WTC11 (cell line): Measurements from ENCODE around the gene SUPT4H1. TPM values are rescaled to one million over a fixed set of nuclear protein-coding genes. Genes with fewer than 3 reads are reported as not detected.

Experiments
- ATAC-seq: fragments of 200-7000 bp; cut with Tn5 transposase; 2 replicates; pipeline ENCODE4 v1.10.0; 2021; ENCODE audit warnings: mild to moderate bottlenecking, moderate library complexity
- CTCF ChIA-PET: fragments of 300-600 bp; sonication (Branson Sonifier 250); formaldehyde crosslinking; loops from one replicate; lab custom pipeline; 2021; ENCODE audit warnings: antibody characterized with exemption; lab: Charles Lee
- POLR2A ChIA-PET: fragments of 350-600 bp; sonication (Branson Sonifier 250); formaldehyde crosslinking; loops from one replicate; lab custom pipeline; 2021; ENCODE audit warnings: antibody characterized with exemption; lab: Charles Lee
- DNase-seq: peaks from one replicate; pipeline ENCODE4 v3.0.0; 2021; ENCODE audit warnings: low spot score
- H3K27ac Mint-ChIP-seq: 2 replicates; pipeline ENCODE4 v1.8.0; 2021; ENCODE audit warnings: mixed read lengths
- H3K27me3 Mint-ChIP-seq: 2 replicates; pipeline ENCODE4 v1.8.0; 2021; ENCODE audit warnings: low read depth, mild to moderate bottlenecking, moderate library complexity, mixed read lengths
- H3K36me3 Mint-ChIP-seq: 2 replicates; pipeline ENCODE4 v1.8.0; 2021; ENCODE audit warnings: mixed read lengths
- H3K4me1 Mint-ChIP-seq: 2 replicates; pipeline ENCODE4 v1.8.0; 2022; ENCODE audit warnings: mixed read lengths
- H3K4me3 Mint-ChIP-seq: 2 replicates; pipeline ENCODE4 v1.8.0; 2021; ENCODE audit warnings: mild to moderate bottlenecking, moderate library complexity, mixed read lengths
- H3K9me3 Mint-ChIP-seq: 2 replicates; pipeline ENCODE4 v1.8.0; 2021; ENCODE audit warnings: mixed read lengths
- ATF1 ChIP-seq: sonication (generic); formaldehyde crosslinking; IDR thresholded peaks from 2 replicates; pipeline ENCODE4 v1.8.1; 2023; ENCODE audit warnings: mild to moderate bottlenecking, moderate library complexity, missing genetic modification reagents
- FOXJ3 ChIP-seq: sonication (generic); formaldehyde crosslinking; IDR thresholded peaks from 2 replicates; pipeline ENCODE4 v1.9.0; 2021; ENCODE audit warnings: missing genetic modification reagents, mild to moderate bottlenecking, borderline replicate concordance
- FOXK1 ChIP-seq: sonication (generic); formaldehyde crosslinking; IDR thresholded peaks from 2 replicates; pipeline ENCODE4 v1.8.0; 2022; ENCODE audit warnings: mild to moderate bottlenecking, moderate library complexity, missing genetic modification reagents
- NR1H2 ChIP-seq: sonication (generic); formaldehyde crosslinking; IDR thresholded peaks from 2 replicates; pipeline ENCODE4 v1.9.0; 2021; ENCODE audit warnings: mild to moderate bottlenecking, moderate library complexity, missing genetic modification reagents
- NR3C1 ChIP-seq: sonication (generic); formaldehyde crosslinking; conservative IDR thresholded peaks from 2 replicates; pipeline ENCODE4 v1.8.1; 2023; ENCODE audit warnings: low read depth, mild to moderate bottlenecking, missing genetic modification reagents
- SMAD3 ChIP-seq: sonication (generic); formaldehyde crosslinking; IDR thresholded peaks from 2 replicates; pipeline ENCODE4 v1.8.0; 2022; ENCODE audit warnings: missing genetic modification reagents, mild to moderate bottlenecking, borderline replicate concordance
- SMAD4 ChIP-seq: sonication (generic); formaldehyde crosslinking; IDR thresholded peaks from 2 replicates; pipeline ENCODE4 v1.8.0; 2022; ENCODE audit warnings: mild to moderate bottlenecking, missing genetic modification reagents
- SP1 ChIP-seq: sonication (generic); formaldehyde crosslinking; conservative IDR thresholded peaks from 2 replicates; pipeline ENCODE4 v1.8.1; 2022; ENCODE audit warnings: missing genetic modification reagents
- ZBTB21 ChIP-seq: sonication (generic); formaldehyde crosslinking; IDR thresholded peaks from 2 replicates; pipeline ENCODE4 v1.8.1; 2023; ENCODE audit warnings: mild to moderate bottlenecking, missing genetic modification reagents, borderline replicate concordance
- ZNF416 ChIP-seq: fragments of 250-450 bp; sonication (Bioruptor Pico); IDR thresholded peaks from 2 replicates; pipeline ENCODE4 v1.9.0; 2021; ENCODE audit warnings: mild to moderate bottlenecking, inconsistent platforms
- ZNF423 ChIP-seq: fragments of 250-450 bp; sonication (Bioruptor Pico); IDR thresholded peaks from 2 replicates; pipeline ENCODE4 v2.1.2; 2022; ENCODE audit warnings: mild to moderate bottlenecking, moderate library complexity
- total RNA-seq: library from RNA; stranded (reverse); gene quantifications from 3 replicates; pipeline ENCODE4 v1.2.3, GENCODE V29; 2021
- TF ChIP-seq, protein P1 (sequence below): sonication (generic); formaldehyde crosslinking; IDR thresholded peaks from 2 replicates; pipeline ENCODE4 v1.8.1; 2023; ENCODE audit warnings: mild to moderate bottlenecking, missing genetic modification reagents
- TF ChIP-seq, protein P2 (sequence below): sonication (generic); formaldehyde crosslinking; IDR thresholded peaks from 2 replicates; pipeline ENCODE4 v1.8.1; 2022; ENCODE audit warnings: missing genetic modification reagents, borderline replicate concordance
- TF ChIP-seq, protein P3 (sequence below): fragments of 250-450 bp; sonication (Bioruptor Pico); IDR thresholded peaks from 2 replicates; pipeline ENCODE4 v1.9.0; 2021; ENCODE audit warnings: moderate library complexity, mild to moderate bottlenecking, inconsistent platforms, borderline replicate concordance
- TF ChIP-seq, protein P4 (sequence below): fragments of 200-600 bp; IDR thresholded peaks from 2 replicates; pipeline ENCODE4 v1.8.0; 2022; ENCODE audit warnings: antibody characterized with exemption
- TF ChIP-seq, protein P5 (sequence below): sonication (generic); formaldehyde crosslinking; conservative IDR thresholded peaks from 2 replicates; pipeline ENCODE4 v1.8.1; 2023; ENCODE audit warnings: mild to moderate bottlenecking, low read depth, missing genetic modification reagents, moderate library complexity
- TF ChIP-seq, protein P6 (sequence below): sonication (generic); formaldehyde crosslinking; IDR thresholded peaks from 2 replicates; pipeline ENCODE4 v1.8.0; 2022; ENCODE audit warnings: missing genetic modification reagents
- TF ChIP-seq, protein P7 (sequence below): fragments of 250-450 bp; sonication (Bioruptor Pico); IDR thresholded peaks from 2 replicates; pipeline ENCODE4 v2.1.2; 2022; ENCODE audit warnings: mild to moderate bottlenecking, moderate library complexity

Gene SUPT4H1
- total RNA-seq, 1 experiment from 2014 or later = 85.5 TPM

DNA sequence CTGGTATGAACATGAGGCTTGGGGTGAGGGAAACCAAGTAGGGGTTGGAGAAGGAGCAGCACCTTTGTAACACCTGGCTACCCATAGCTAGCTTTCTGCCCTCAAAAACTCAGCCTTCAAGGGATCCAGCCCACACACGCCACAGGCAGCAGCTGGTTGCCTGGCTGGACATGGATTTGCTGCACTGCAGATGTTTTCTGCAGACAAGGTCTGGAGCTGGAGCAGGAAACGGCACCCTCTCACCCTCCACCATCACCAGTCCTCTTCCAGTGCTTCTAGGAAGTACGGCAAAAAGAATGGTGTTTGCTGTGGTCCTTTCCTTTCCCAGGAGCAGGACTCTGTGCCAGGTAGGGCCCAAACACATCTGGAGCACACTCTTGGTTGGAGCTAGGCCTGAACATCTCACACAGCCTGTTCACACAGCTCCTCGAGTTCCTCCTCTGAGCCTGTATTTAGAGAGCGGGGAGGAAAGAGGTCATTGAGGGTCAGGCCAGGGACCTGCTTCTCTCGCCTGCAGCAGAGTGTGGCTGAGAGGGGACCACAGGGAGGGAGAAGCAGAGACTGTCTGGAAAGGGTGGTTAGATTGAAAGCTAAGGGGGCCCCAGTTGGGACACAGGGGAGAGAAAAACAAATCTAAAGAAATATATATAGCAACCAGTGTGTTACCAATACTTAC, 2.7 kb upstream of the SUPT4H1 start:
- TF ChIP-seq ATF1 (CRISPR knock-in tag) = no peak
- TF ChIP-seq ZNF416 = no peak
- TF ChIP-seq, protein P1, sequence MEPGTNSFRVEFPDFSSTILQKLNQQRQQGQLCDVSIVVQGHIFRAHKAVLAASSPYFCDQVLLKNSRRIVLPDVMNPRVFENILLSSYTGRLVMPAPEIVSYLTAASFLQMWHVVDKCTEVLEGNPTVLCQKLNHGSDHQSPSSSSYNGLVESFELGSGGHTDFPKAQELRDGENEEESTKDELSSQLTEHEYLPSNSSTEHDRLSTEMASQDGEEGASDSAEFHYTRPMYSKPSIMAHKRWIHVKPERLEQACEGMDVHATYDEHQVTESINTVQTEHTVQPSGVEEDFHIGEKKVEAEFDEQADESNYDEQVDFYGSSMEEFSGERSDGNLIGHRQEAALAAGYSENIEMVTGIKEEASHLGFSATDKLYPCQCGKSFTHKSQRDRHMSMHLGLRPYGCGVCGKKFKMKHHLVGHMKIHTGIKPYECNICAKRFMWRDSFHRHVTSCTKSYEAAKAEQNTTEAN (CRISPR knock-in tag) = no peak
- TF ChIP-seq, protein P2, sequence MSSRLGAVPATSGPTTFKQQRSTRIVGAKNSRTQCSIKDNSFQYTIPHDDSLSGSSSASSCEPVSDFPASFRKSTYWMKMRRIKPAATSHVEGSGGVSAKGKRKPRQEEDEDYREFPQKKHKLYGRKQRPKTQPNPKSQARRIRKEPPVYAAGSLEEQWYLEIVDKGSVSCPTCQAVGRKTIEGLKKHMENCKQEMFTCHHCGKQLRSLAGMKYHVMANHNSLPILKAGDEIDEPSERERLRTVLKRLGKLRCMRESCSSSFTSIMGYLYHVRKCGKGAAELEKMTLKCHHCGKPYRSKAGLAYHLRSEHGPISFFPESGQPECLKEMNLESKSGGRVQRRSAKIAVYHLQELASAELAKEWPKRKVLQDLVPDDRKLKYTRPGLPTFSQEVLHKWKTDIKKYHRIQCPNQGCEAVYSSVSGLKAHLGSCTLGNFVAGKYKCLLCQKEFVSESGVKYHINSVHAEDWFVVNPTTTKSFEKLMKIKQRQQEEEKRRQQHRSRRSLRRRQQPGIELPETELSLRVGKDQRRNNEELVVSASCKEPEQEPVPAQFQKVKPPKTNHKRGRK (CRISPR knock-in tag) = no peak
- TF ChIP-seq, protein P3, sequence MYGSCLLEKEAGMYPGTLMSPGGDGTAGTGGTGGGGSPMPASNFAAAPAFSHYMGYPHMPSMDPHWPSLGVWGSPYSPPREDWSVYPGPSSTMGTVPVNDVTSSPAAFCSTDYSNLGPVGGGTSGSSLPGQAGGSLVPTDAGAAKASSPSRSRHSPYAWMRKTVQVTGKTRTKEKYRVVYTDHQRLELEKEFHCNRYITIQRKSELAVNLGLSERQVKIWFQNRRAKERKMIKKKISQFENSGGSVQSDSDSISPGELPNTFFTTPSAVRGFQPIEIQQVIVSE (CRISPR knock-in tag) = no peak
- no peak for TF ChIP-seq SP1
- TF ChIP-seq NR1H2 (CRISPR knock-in tag) = no peak
- TF ChIP-seq, protein P4, sequence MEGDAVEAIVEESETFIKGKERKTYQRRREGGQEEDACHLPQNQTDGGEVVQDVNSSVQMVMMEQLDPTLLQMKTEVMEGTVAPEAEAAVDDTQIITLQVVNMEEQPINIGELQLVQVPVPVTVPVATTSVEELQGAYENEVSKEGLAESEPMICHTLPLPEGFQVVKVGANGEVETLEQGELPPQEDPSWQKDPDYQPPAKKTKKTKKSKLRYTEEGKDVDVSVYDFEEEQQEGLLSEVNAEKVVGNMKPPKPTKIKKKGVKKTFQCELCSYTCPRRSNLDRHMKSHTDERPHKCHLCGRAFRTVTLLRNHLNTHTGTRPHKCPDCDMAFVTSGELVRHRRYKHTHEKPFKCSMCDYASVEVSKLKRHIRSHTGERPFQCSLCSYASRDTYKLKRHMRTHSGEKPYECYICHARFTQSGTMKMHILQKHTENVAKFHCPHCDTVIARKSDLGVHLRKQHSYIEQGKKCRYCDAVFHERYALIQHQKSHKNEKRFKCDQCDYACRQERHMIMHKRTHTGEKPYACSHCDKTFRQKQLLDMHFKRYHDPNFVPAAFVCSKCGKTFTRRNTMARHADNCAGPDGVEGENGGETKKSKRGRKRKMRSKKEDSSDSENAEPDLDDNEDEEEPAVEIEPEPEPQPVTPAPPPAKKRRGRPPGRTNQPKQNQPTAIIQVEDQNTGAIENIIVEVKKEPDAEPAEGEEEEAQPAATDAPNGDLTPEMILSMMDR = no peak
- no peak for TF ChIP-seq ZBTB21 (CRISPR knock-in tag)
- no peak for TF ChIP-seq SMAD3 (CRISPR knock-in tag)
- TF ChIP-seq FOXK1 (CRISPR knock-in tag) = no peak
- no peak for TF ChIP-seq FOXJ3 (CRISPR knock-in tag)
- TF ChIP-seq, protein P5, sequence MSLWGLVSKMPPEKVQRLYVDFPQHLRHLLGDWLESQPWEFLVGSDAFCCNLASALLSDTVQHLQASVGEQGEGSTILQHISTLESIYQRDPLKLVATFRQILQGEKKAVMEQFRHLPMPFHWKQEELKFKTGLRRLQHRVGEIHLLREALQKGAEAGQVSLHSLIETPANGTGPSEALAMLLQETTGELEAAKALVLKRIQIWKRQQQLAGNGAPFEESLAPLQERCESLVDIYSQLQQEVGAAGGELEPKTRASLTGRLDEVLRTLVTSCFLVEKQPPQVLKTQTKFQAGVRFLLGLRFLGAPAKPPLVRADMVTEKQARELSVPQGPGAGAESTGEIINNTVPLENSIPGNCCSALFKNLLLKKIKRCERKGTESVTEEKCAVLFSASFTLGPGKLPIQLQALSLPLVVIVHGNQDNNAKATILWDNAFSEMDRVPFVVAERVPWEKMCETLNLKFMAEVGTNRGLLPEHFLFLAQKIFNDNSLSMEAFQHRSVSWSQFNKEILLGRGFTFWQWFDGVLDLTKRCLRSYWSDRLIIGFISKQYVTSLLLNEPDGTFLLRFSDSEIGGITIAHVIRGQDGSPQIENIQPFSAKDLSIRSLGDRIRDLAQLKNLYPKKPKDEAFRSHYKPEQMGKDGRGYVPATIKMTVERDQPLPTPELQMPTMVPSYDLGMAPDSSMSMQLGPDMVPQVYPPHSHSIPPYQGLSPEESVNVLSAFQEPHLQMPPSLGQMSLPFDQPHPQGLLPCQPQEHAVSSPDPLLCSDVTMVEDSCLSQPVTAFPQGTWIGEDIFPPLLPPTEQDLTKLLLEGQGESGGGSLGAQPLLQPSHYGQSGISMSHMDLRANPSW (CRISPR knock-in tag) = no peak
- no peak for TF ChIP-seq SMAD4 (CRISPR knock-in tag)
- TF ChIP-seq, protein P6, sequence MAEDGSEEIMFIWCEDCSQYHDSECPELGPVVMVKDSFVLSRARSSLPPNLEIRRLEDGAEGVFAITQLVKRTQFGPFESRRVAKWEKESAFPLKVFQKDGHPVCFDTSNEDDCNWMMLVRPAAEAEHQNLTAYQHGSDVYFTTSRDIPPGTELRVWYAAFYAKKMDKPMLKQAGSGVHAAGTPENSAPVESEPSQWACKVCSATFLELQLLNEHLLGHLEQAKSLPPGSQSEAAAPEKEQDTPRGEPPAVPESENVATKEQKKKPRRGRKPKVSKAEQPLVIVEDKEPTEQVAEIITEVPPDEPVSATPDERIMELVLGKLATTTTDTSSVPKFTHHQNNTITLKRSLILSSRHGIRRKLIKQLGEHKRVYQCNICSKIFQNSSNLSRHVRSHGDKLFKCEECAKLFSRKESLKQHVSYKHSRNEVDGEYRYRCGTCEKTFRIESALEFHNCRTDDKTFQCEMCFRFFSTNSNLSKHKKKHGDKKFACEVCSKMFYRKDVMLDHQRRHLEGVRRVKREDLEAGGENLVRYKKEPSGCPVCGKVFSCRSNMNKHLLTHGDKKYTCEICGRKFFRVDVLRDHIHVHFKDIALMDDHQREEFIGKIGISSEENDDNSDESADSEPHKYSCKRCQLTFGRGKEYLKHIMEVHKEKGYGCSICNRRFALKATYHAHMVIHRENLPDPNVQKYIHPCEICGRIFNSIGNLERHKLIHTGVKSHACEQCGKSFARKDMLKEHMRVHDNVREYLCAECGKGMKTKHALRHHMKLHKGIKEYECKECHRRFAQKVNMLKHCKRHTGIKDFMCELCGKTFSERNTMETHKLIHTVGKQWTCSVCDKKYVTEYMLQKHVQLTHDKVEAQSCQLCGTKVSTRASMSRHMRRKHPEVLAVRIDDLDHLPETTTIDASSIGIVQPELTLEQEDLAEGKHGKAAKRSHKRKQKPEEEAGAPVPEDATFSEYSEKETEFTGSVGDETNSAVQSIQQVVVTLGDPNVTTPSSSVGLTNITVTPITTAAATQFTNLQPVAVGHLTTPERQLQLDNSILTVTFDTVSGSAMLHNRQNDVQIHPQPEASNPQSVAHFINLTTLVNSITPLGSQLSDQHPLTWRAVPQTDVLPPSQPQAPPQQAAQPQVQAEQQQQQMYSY (CRISPR knock-in tag) = no peak
- TF ChIP-seq ZNF423 (CRISPR knock-in tag) = no peak
- TF ChIP-seq, protein P7, sequence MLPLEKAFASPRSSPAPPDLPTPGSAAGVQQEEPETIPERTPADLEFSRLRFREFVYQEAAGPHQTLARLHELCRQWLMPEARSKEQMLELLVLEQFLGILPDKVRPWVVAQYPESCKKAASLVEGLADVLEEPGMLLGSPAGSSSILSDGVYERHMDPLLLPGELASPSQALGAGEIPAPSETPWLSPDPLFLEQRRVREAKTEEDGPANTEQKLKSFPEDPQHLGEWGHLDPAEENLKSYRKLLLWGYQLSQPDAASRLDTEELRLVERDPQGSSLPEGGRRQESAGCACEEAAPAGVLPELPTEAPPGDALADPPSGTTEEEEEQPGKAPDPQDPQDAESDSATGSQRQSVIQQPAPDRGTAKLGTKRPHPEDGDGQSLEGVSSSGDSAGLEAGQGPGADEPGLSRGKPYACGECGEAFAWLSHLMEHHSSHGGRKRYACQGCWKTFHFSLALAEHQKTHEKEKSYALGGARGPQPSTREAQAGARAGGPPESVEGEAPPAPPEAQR (CRISPR knock-in tag) = no peak
- TF ChIP-seq NR3C1 (CRISPR knock-in tag) = no peak
- no peak for DNase-seq
- Mint-ChIP-seq H3K4me1 (peaks cover 17% of the 10 kb centered on the region), H3K4me3 (no peak overlapping the region), H3K27ac (no peak overlapping the region), H3K36me3 (peaks cover 10% of the 10 kb centered on the region), H3K9me3 (no peaks in the 10 kb centered on the region), H3K27me3 (no peaks in the 10 kb centered on the region; the same call in 1 of the 2 replicates)
- no peak for ATAC-seq
- CTCF ChIA-PET = interaction anchor here (1.2 to 4.0 kb wide), 3 partner anchors 9 to 63 kb away, joined by 3 to 54 read pairs (median 5); no protein-coding TSS in a partner anchor
- POLR2A ChIA-PET = interaction anchor here (4.4 kb wide), 1 partner anchor 16 kb away, joined by 61 read pairs; no protein-coding TSS in a partner anchor
